HepG2 (cell line): ENCODE measurements around the gene MAN2B2. TPM values are rescaled to one million over a fixed set of nuclear protein-coding genes. Genes with fewer than 3 reads are reported as not detected.
A peak's percentile ranks its signal among the peaks of the same experiment; 100 is the strongest.

Experiments
- ASH2L ChIP-seq: fragments of 300-600, 200-600 bp; sonication (generic); IDR thresholded peaks from 2 replicates; pipeline ENCODE4 v1.7.0; 2017; ENCODE audit warnings: low read depth, mild to moderate bottlenecking, moderate library complexity, mixed read lengths, low read length; ENCODE audit not compliant: insufficient read length
- BHLHE40 ChIP-seq: IDR thresholded peaks from 2 replicates; pipeline ENCODE4 v1.6.1; 2011; ENCODE audit warnings: low read length, improper control_type of control experiment
- DRAP1 ChIP-seq: IDR thresholded peaks from 2 replicates; pipeline ENCODE4 v1.6.1; 2016; ENCODE audit warnings: missing genetic modification reagents, missing compliant biosample characterization
- E2F2 ChIP-seq: sonication (generic); formaldehyde crosslinking; IDR thresholded peaks from 2 replicates; pipeline ENCODE4 v1.4.0; 2020; ENCODE audit warnings: missing genetic modification reagents, borderline replicate concordance
- EHMT2 ChIP-seq: fragments of 200-600 bp; sonication (generic); IDR thresholded peaks from 2 replicates; pipeline ENCODE4 v1.7.0; 2017; ENCODE audit warnings: antibody characterized with exemption, low read depth, low read length, borderline replicate concordance
- ETV6 ChIP-seq: sonication (generic); formaldehyde crosslinking; conservative IDR thresholded peaks from 2 replicates; pipeline ENCODE4 v1.4.0; 2020; ENCODE audit warnings: missing genetic modification reagents
- HOXA7 ChIP-seq: sonication (generic); formaldehyde crosslinking; IDR thresholded peaks from 2 replicates; pipeline ENCODE4 v1.8.1; 2022; ENCODE audit warnings: mild to moderate bottlenecking, missing genetic modification reagents, moderate library complexity
- IKZF5 ChIP-seq: IDR thresholded peaks from 2 replicates; pipeline ENCODE4 v1.6.1; 2018; ENCODE audit warnings: missing genetic modification reagents, mild to moderate bottlenecking, missing compliant biosample characterization
- IRF2 ChIP-seq: IDR thresholded peaks from 2 replicates; pipeline ENCODE4 v1.6.1; 2018; ENCODE audit warnings: missing genetic modification reagents, missing compliant biosample characterization
- MBNL3 ChIP-seq: fragments of 250-450 bp; sonication (Bioruptor Pico); conservative IDR thresholded peaks from 2 replicates; pipeline ENCODE4 v1.8.0; 2022; ENCODE audit warnings: mild to moderate bottlenecking, inconsistent platforms
- PAX8 ChIP-seq: sonication (generic); formaldehyde crosslinking; IDR thresholded peaks from 2 replicates; pipeline ENCODE4 v1.8.0; 2022; ENCODE audit warnings: mild to moderate bottlenecking, missing genetic modification reagents, borderline replicate concordance
- POLR2A ChIP-seq, 2 experiments: IDR thresholded peaks; 2 replicates each; pipeline ENCODE4 v1.6.1; 2011; ENCODE audit warnings: low read depth in 2 of 2, low read length in 2 of 2, mild to moderate bottlenecking in 1 of 2, moderate library complexity in 1 of 2; ENCODE audit not compliant: insufficient read depth in 1 of 2
- RAD51 ChIP-seq: fragments of 450-650 bp; IDR thresholded peaks from 2 replicates; pipeline ENCODE4 v1.6.1; 2016; ENCODE audit warnings: borderline replicate concordance
- TAF15 ChIP-seq: fragments of 200-400 bp; formaldehyde crosslinking; IDR thresholded peaks from one replicate; pipeline ENCODE4 v1.6.1; 2018; ENCODE audit warnings: mild to moderate bottlenecking, low read depth, low read length; ENCODE audit not compliant: poor library complexity, severe bottlenecking
- TIGD3 ChIP-seq: sonication (generic); formaldehyde crosslinking; IDR thresholded peaks from 2 replicates; pipeline ENCODE4 v1.5.1; 2020; ENCODE audit warnings: mild to moderate bottlenecking, missing genetic modification reagents, borderline replicate concordance
- ZFP91 ChIP-seq: sonication (generic); formaldehyde crosslinking; IDR thresholded peaks from 2 replicates; pipeline ENCODE4 v1.9.0; 2022; ENCODE audit warnings: missing genetic modification reagents, mild to moderate bottlenecking, borderline replicate concordance
- ZGPAT ChIP-seq: IDR thresholded peaks from 2 replicates; pipeline ENCODE4 v1.6.1; 2016; ENCODE audit warnings: mild to moderate bottlenecking
- ZNF143 ChIP-seq: sonication (generic); formaldehyde crosslinking; IDR thresholded peaks from 2 replicates; pipeline ENCODE4 v1.4.0; 2020; ENCODE audit warnings: missing genetic modification reagents
- ZNF230 ChIP-seq: sonication (generic); formaldehyde crosslinking; IDR thresholded peaks from 2 replicates; pipeline ENCODE4 v1.4.0; 2020; ENCODE audit warnings: mild to moderate bottlenecking, missing genetic modification reagents
- ZNF468 ChIP-seq: sonication (generic); formaldehyde crosslinking; IDR thresholded peaks from 2 replicates; pipeline ENCODE4 v1.8.0; 2022; ENCODE audit warnings: mild to moderate bottlenecking, moderate library complexity, missing genetic modification reagents
- ZNF484 ChIP-seq: sonication (generic); formaldehyde crosslinking; IDR thresholded peaks from 2 replicates; pipeline ENCODE4 v1.5.1; 2020; ENCODE audit warnings: mild to moderate bottlenecking, low read depth, missing genetic modification reagents, borderline replicate concordance
- ZNF564 ChIP-seq: sonication (generic); formaldehyde crosslinking; IDR thresholded peaks from 2 replicates; pipeline ENCODE4 v1.8.1; 2023; ENCODE audit warnings: mild to moderate bottlenecking, missing genetic modification reagents
- polyA plus RNA-seq, 8 experiments: library from polyadenylated mRNA; depleted of rRNA in 3 of 8; stranded (reverse) in 7 of 8; unstranded in 1 of 8; fragments of >200 nt; fragmentation: Illumina TruSeq in 4 of 8; extraction: Trizol in 4 of 8; gene quantifications; 2 replicates each; pipeline versions ENCODE4 v1.2.1 to v1.2.3, GENCODE V29; 2011 to 2016; ENCODE audit warnings: low read depth in 4 of 8, missing spikeins in 1 of 8, mixed read lengths in 1 of 8; ENCODE audit not compliant: insufficient read depth in 1 of 8
- total RNA-seq, 5 experiments: library from RNA; depleted of rRNA; stranded (reverse); fragments of >200 nt; fragmentation: Illumina TruSeq; extraction: Trizol; gene quantifications; 2 replicates each; pipeline ENCODE4 v1.2.3, GENCODE V29; 2016; ENCODE audit warnings: low read depth in 1 of 5

Gene MAN2B2
- total and polyA plus RNA-seq, 2 of the 13 experiments (the other 11 are each of a cell fraction or from before 2014, with no cell fraction given) = 4.8 to 5.4 TPM

- TF ChIP-seq ZNF468 (no peak), TAF15 (no peak), ZGPAT (peak; percentile 38; the same call in 1 of the 2 replicates), ETV6 (0 out of 2 replicates have a peak, but pooled peaks have one; percentile 48), IKZF5 (CRISPR knock-in tag) (0 out of 2 replicates have a peak, but pooled peaks have one; percentile 23), RAD51 (no peak), E2F2 (no peak), ZNF230 (0 out of 2 replicates have a peak, but pooled peaks have one; percentile 27), HOXA7 (CRISPR knock-in tag) (no peak), ZNF564 (CRISPR knock-in tag) (no peak; the same call in 1 of the 2 replicates), POLR2A (IDR thresholded peaks at IDR 0.05; ENCODE audit: insufficient read depth in 1 of 2, low read depth in 2 of 2, low read length in 2 of 2) (peak; percentile 76 to 85), EHMT2 (no peak), PAX8 (no peak), BHLHE40 (no peak), ZFP91 (CRISPR knock-in tag) (peak; percentile 53; the same call in 1 of the 2 replicates), ZNF484 (CRISPR knock-in tag) (no peak), ASH2L (peak; percentile 51), DRAP1 (CRISPR knock-in tag) (peak; percentile 93), ZNF143 (no peak), MBNL3 (CRISPR knock-in tag) (no peak), TIGD3 (no peak), IRF2 (CRISPR knock-in tag) (peak; percentile 56; the same call in 1 of the 2 replicates)
Measured at GRCh38 chr4:6633091-6633906, 58.3 kb downstream of the MAN2B2 start (continued).
